ENCODE measurements around the gene FLG2. TPM values are rescaled to one million over a fixed set of nuclear protein-coding genes. Genes with fewer than 3 reads are reported as not detected.

Gene FLG2
- total RNA-seq, 4 donors from 2014 or later, result not detected

DNA sequence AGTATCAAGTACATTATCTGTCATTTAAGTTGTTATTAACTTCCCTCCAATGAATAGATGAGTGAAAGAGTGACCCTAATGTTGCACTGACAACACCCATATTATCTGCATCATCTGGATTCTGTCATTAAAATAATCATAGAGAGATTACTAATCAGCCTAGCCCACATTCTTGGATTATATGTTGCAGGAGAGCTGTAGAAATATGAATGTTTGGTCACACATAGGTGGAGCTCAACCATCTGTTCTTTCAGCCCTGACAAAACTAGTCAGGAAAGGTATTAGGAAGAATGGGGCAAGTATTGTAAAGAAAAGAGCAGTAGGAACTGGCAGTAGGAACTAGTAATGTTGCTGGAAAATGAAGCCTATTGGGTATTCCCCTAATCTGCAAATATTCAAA, 15.4 kb downstream of the FLG2 start:
- Histone ChIP-seq H3K27ac (no peak overlapping the region), H3K27me3 (no peaks in the 10 kb centered on the region), H3K4me1 (peaks cover 0 to 7% (median 0%) of the 10 kb centered on the region in 4 donors), H3K36me3 (no peaks in the 10 kb centered on the region), H3K9me3 (no peaks in the 10 kb centered on the region), H3K4me3 (no peak overlapping the region)
- TF ChIP-seq, protein P1, sequence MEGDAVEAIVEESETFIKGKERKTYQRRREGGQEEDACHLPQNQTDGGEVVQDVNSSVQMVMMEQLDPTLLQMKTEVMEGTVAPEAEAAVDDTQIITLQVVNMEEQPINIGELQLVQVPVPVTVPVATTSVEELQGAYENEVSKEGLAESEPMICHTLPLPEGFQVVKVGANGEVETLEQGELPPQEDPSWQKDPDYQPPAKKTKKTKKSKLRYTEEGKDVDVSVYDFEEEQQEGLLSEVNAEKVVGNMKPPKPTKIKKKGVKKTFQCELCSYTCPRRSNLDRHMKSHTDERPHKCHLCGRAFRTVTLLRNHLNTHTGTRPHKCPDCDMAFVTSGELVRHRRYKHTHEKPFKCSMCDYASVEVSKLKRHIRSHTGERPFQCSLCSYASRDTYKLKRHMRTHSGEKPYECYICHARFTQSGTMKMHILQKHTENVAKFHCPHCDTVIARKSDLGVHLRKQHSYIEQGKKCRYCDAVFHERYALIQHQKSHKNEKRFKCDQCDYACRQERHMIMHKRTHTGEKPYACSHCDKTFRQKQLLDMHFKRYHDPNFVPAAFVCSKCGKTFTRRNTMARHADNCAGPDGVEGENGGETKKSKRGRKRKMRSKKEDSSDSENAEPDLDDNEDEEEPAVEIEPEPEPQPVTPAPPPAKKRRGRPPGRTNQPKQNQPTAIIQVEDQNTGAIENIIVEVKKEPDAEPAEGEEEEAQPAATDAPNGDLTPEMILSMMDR (IDR thresholded peaks at IDR 0.05), result no peak
- no peak for TF ChIP-seq EP300 (IDR thresholded peaks at IDR 0.05)
- no peak for TF ChIP-seq POLR2A (IDR thresholded peaks at IDR 0.05)
- DNase-seq (ENCODE audit: low spot score in 2 of 2), result no peak

- DNase-seq (ENCODE audit: low spot score in 2 of 2), result no peak
- Histone ChIP-seq H3K9me3 (no peaks in the 10 kb centered on the region), H3K4me3 (no peak overlapping the region), H3K36me3 (no peaks in the 10 kb centered on the region), H3K27me3 (no peaks in the 10 kb centered on the region), H3K27ac (no peak overlapping the region), H3K4me1 (peaks cover 0 to 7% (median 0%) of the 10 kb centered on the region in 4 donors)
- TF ChIP-seq, protein P1 (IDR thresholded peaks at IDR 0.05), result no peak
- TF ChIP-seq POLR2A (IDR thresholded peaks at IDR 0.05), result no peak
- no peak for TF ChIP-seq EP300 (IDR thresholded peaks at IDR 0.05)
- 16 to 28% methylated on average over 3 of the region's 3 CpGs for WGBS, 2 donors
Measured at GRCh38 chr1:152343006-152343405, 16.8 kb downstream of the FLG2 start.

DNA sequence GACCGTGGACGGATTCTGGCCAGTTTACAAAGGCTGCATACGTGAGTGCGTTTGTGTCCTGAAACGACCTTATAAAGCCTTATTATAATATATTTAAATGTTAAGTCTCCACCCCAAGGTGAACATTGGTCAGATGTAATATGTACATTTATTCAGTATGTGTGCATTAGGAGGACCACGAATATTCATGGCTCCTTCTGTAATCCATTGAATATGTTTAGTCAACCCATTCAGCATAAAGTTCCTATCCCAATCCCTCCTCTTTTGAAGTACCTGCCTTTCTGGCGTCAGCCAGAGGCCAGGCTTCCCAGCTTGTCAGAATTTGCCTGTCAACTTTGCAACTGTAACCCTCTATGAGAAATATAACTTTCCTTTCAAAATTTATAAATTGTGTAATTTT, 24.4 kb downstream of the FLG2 start:
- Histone ChIP-seq H3K27me3 (no peaks in the 10 kb centered on the region), H3K27ac (no peak overlapping the region), H3K4me3 (no peak overlapping the region), H3K36me3 (no peaks in the 10 kb centered on the region), H3K9me3 (no peaks in the 10 kb centered on the region), H3K4me1 (no peaks in the 10 kb centered on the region)
- 64 to 70% methylated on average over 7 of the region's 7 CpGs for WGBS, 2 donors
- TF ChIP-seq POLR2A (IDR thresholded peaks at IDR 0.05), result no peak
- TF ChIP-seq, protein P1 (IDR thresholded peaks at IDR 0.05), result no peak
- no peak for TF ChIP-seq EP300 (IDR thresholded peaks at IDR 0.05)
- DNase-seq (ENCODE audit: low spot score in 2 of 2), result no peak

- Histone ChIP-seq H3K4me1 (no peaks in the 10 kb centered on the region), H3K27me3 (no peaks in the 10 kb centered on the region), H3K27ac (no peak overlapping the region), H3K9me3 (no peaks in the 10 kb centered on the region), H3K4me3 (no peak overlapping the region), H3K36me3 (no peaks in the 10 kb centered on the region)
- no peak for DNase-seq (ENCODE audit: low spot score in 2 of 2)
- TF ChIP-seq, protein P1 (IDR thresholded peaks at IDR 0.05), result no peak
- no peak for TF ChIP-seq EP300 (IDR thresholded peaks at IDR 0.05)
- no peak for TF ChIP-seq POLR2A (IDR thresholded peaks at IDR 0.05)
- WGBS, 2 donors, result 85 to 95% methylated on average over 1 of the region's 1 CpG
Measured at GRCh38 chr1:152328801-152329391, 30.9 kb downstream of the FLG2 start.

DNA sequence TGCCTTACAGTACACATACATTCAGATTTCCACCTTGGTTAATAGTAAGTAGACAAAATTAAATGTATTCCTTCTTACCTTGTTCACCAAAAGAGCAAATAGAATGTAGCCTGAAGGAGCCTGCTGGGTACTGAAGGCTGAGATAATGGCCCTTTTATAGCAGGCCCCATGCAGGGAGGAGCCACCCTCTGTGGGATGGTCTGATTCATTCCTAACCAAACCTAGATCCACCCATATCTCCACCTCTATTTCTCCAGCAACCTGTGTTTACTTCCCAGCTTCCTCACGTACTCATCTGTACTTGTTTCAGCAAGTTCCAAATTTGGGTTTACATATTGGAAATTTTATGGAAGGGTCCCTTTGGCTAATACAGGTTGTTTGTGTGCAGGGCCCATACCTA, 34.7 kb downstream of the FLG2 start, which contains the start of gene FLG:
FLG (minus strand) TSS at position 129 of the 400 bp plus-strand sequence. CDS start 9,783 bp downstream, outside the sequence.
- DNase-seq (ENCODE audit: low spot score in 2 of 2), result no peak
- Histone ChIP-seq H3K36me3 (no peaks in the 10 kb centered on the region), H3K4me3 (no peak within 1 kb of the TSS), H3K9me3 (no peaks in the 10 kb centered on the region), H3K4me1 (no peaks in the 10 kb centered on the region), H3K27me3 (no peaks in the 10 kb centered on the region), H3K27ac (no peak within 1 kb of the TSS)
- 79% methylated on average over 1 of the region's 1 CpG for WGBS, 2 donors
- TF ChIP-seq, protein P1 (IDR thresholded peaks at IDR 0.05), result no peak
- no peak for TF ChIP-seq EP300 (IDR thresholded peaks at IDR 0.05)
- no peak for TF ChIP-seq POLR2A (IDR thresholded peaks at IDR 0.05)

All from tibial nerve (tissue), 4 donors.